Measurements from ENCODE around the gene FHOD3. TPM values are rescaled to one million over a fixed set of nuclear protein-coding genes. Genes with fewer than 3 reads are reported as not detected.

FHOD3 gene
- total and polyA plus RNA-seq, 2 experiments from 2014 or later: 2.7 to 8.7 TPM

GRCh38 chr18:36350839-36351469 lies 53.4 kb downstream of the FHOD3 start:
- peaks cover 38% of the 10 kb centered on the region for H3K4me1 Mint-ChIP-seq
- peaks cover 6% of the 10 kb centered on the region for H3K27me3 Mint-ChIP-seq (ENCODE audit: insufficient read depth, low read depth, poor library complexity)
- H3K4me3 Mint-ChIP-seq: peak overlapping the region; percentile 13; the same call in 1 of the 3 replicates
- ATAC-seq (peak; percentile 85), DNase-seq (ENCODE audit: low spot score) (peak; percentile 33)
- no peaks in the 10 kb centered on the region for H3K9me3 Mint-ChIP-seq
- Histone ChIP-seq H3K36me3 (ENCODE audit: insufficient read depth) (no peaks in the 10 kb centered on the region), H3K79me2 (replicated peaks; ENCODE audit: insufficient read depth) (no peaks in the 10 kb centered on the region), H3F3A (replicated peaks; ENCODE audit: low read depth) (no peaks in the 10 kb centered on the region), H3K4me3 (peak overlapping the region; percentile 27; the same call in 1 of the 2 replicates), H3K27me3 (ENCODE audit: insufficient read depth) (no peaks in the 10 kb centered on the region), H3K4me1 (ENCODE audit: insufficient read depth) (peaks cover 19% of the 10 kb centered on the region), H3K9me2 (ENCODE audit: insufficient read depth) (no peaks in the 10 kb centered on the region), H4K20me1 (replicated peaks; ENCODE audit: insufficient read depth) (no peaks in the 10 kb centered on the region), H2AFZ (no peak overlapping the region), H3K27ac (ENCODE audit: low read depth) (no peak overlapping the region), H3K4me2 (peak overlapping the region; percentile 68)
- peaks cover 2% of the 10 kb centered on the region; the same call in 1 of the 3 replicates for H3K36me3 Mint-ChIP-seq (ENCODE audit: low read depth)
- TF ChIP-seq, protein P1, sequence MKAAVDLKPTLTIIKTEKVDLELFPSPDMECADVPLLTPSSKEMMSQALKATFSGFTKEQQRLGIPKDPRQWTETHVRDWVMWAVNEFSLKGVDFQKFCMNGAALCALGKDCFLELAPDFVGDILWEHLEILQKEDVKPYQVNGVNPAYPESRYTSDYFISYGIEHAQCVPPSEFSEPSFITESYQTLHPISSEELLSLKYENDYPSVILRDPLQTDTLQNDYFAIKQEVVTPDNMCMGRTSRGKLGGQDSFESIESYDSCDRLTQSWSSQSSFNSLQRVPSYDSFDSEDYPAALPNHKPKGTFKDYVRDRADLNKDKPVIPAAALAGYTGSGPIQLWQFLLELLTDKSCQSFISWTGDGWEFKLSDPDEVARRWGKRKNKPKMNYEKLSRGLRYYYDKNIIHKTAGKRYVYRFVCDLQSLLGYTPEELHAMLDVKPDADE (IDR thresholded peaks at IDR 0.05): no peak
- TF ChIP-seq POLR2AphosphoS5 (IDR thresholded peaks at IDR 0.05; ENCODE audit: low read depth) (no peak), ZNF462 (CRISPR knock-in tag; IDR thresholded peaks at IDR 0.05) (no peak), NANOG (IDR thresholded peaks at IDR 0.05; ENCODE audit: borderline replicate concordance) (peak; percentile 9; the same call in 1 of the 2 replicates)
- H3K27ac Mint-ChIP-seq: no peak overlapping the region
